ENCODE measurements around the gene HRCT1.

- TF ChIP-seq, protein P1, sequence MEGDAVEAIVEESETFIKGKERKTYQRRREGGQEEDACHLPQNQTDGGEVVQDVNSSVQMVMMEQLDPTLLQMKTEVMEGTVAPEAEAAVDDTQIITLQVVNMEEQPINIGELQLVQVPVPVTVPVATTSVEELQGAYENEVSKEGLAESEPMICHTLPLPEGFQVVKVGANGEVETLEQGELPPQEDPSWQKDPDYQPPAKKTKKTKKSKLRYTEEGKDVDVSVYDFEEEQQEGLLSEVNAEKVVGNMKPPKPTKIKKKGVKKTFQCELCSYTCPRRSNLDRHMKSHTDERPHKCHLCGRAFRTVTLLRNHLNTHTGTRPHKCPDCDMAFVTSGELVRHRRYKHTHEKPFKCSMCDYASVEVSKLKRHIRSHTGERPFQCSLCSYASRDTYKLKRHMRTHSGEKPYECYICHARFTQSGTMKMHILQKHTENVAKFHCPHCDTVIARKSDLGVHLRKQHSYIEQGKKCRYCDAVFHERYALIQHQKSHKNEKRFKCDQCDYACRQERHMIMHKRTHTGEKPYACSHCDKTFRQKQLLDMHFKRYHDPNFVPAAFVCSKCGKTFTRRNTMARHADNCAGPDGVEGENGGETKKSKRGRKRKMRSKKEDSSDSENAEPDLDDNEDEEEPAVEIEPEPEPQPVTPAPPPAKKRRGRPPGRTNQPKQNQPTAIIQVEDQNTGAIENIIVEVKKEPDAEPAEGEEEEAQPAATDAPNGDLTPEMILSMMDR (conservative IDR thresholded peaks at IDR 0.05; ENCODE audit: low read depth, low read length) = no peak
- TF ChIP-seq EZH2phosphoT487 (IDR thresholded peaks at IDR 0.05; ENCODE audit: borderline replicate concordance, low read length) = no peak
- TF ChIP-seq EZH2 (IDR thresholded peaks at IDR 0.05; ENCODE audit: low read length, unreplicated experiment) = no peak
Measured at GRCh38 chr9:35872505-35872904, 33.5 kb upstream of the HRCT1 start.
